Muscle layer of colon (tissue), 2 donors: Measurements from ENCODE around the gene HERC4.
"Not testable (repeated sequence)": the region's sequence is repeated elsewhere in the genome, so short reads cannot be mapped to it uniquely, and the experiment has no call there.

ENCODE experiments used
- H3K27ac ChIP-seq: one replicate; pipeline ENCODE4 v1.7.0; 2013; ENCODE audit warnings: low read depth, mild to moderate bottlenecking, low read length, moderate library complexity
- H3K27me3 ChIP-seq, 2 donors: one replicate each; pipeline ENCODE4 v1.7.0; 2013; ENCODE audit warnings: low read length in 2 of 2, mild to moderate bottlenecking in 2 of 2; ENCODE audit not compliant: insufficient read depth in 2 of 2, control insufficient read depth in 1 of 2
- H3K36me3 ChIP-seq: one replicate; pipeline ENCODE4 v1.7.0; 2013; ENCODE audit warnings: mild to moderate bottlenecking, low read length; ENCODE audit not compliant: insufficient read depth
- H3K4me1 ChIP-seq: one replicate; pipeline ENCODE4 v1.7.0; 2013; ENCODE audit warnings: mild to moderate bottlenecking, low read length; ENCODE audit not compliant: insufficient read depth
- H3K4me3 ChIP-seq, 2 donors: one replicate each; pipeline ENCODE4 v1.7.0; 2013; ENCODE audit warnings: low read length in 2 of 2, low read depth in 1 of 2, mild to moderate bottlenecking in 1 of 2, moderate library complexity in 1 of 2
- H3K9ac ChIP-seq: one replicate; pipeline ENCODE4 v1.7.0; 2013; ENCODE audit warnings: low read length
- H3K9me3 ChIP-seq: one replicate; pipeline ENCODE4 v1.7.0; 2013; ENCODE audit warnings: mild to moderate bottlenecking, low read length
- donor health status: abdominal sarcoma.
- donor health status: Adenocarcinoma of cecum.

Gene HERC4

DNA sequence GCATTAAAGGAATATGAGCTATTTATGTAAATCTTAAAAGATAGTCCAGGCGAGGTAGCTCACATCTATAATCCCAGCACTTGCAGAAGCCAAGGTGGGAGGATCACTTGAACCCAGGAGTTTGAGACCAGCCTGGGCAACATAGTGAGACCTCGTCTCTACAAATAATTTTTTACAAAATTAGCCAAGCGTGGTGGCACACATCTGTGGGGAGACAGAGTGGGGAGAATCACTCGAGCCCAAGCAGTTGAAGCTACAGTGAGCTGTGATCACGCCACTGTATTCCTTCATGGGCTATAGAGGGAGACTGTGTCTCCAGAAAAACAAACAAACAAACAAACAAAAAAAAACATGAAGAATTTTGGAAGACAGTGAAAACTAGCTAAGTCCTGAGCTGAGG is 28.4 kb downstream of the HERC4 start:
- H3K27ac ChIP-seq, result no peak overlapping the region
- no peak overlapping the region for H3K4me3 ChIP-seq
- no peak overlapping the region for H3K9ac ChIP-seq
- no peaks in the 10 kb centered on the region for H3K36me3 ChIP-seq
- no peaks in the 10 kb centered on the region for H3K9me3 ChIP-seq
- H3K4me1 ChIP-seq, result no peaks in the 10 kb centered on the region
- no peaks in the 10 kb centered on the region for H3K27me3 ChIP-seq

DNA sequence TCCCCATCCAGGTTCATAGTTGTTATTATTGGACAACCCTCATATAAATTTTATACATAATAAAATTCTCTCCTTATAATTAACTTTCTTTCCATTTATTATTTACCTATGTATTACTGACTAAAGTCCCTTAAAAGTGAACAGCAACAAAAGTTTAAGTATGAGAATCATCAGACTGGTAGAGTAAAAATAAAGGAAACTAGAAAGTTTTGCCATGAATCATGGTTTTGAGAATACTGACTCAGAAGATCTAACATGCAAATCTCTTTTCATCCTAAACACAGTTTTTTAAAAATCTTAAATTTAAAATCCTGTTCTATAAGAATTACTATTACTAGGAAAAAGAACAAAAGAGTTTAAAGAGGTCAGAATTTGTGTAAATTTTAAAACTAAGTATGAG is 32.1 kb downstream of the HERC4 start:
- Histone ChIP-seq H3K36me3 (peaks cover 1% of the 10 kb centered on the region), H3K9me3 (no peaks in the 10 kb centered on the region), H3K4me3 (no peak overlapping the region), H3K27ac (no peak overlapping the region), H3K27me3 (no peaks in the 10 kb centered on the region), H3K4me1 (no peaks in the 10 kb centered on the region), H3K9ac (no peak overlapping the region)

- Histone ChIP-seq H3K4me1 (no peaks in the 10 kb centered on the region), H3K27ac (no peak overlapping the region), H3K4me3 (no peak overlapping the region), H3K36me3 (peaks cover 7% of the 10 kb centered on the region), H3K9ac (no peak overlapping the region), H3K9me3 (no peaks in the 10 kb centered on the region), H3K27me3 (no peaks in the 10 kb centered on the region)
Measured at GRCh38 chr10:68032113-68032512, 43.0 kb downstream of the HERC4 start.

- Histone ChIP-seq H3K4me1 (no peaks in the 10 kb centered on the region), H3K9me3 (no peaks in the 10 kb centered on the region), H3K4me3 (no peak overlapping the region), H3K27ac (no peak overlapping the region), H3K27me3 (no peaks in the 10 kb centered on the region), H3K36me3 (peaks cover 3% of the 10 kb centered on the region), H3K9ac (no peak overlapping the region)
Measured at GRCh38 chr10:68027429-68027828, 47.7 kb downstream of the HERC4 start.

- no peak overlapping the region for H3K9ac ChIP-seq
- no peak overlapping the region for H3K4me3 ChIP-seq
- H3K27me3 ChIP-seq, result no peaks in the 10 kb centered on the region
- no peak overlapping the region for H3K27ac ChIP-seq
- H3K4me1 ChIP-seq, result no peaks in the 10 kb centered on the region
- peaks cover 14% of the 10 kb centered on the region for H3K36me3 ChIP-seq
- H3K9me3 ChIP-seq, result peaks cover 4% of the 10 kb centered on the region
Measured at GRCh38 chr10:68023292-68023691, 51.8 kb downstream of the HERC4 start.

- H3K9ac ChIP-seq, H3K4me3 ChIP-seq, H3K27ac ChIP-seq, H3K4me1 ChIP-seq, H3K27me3 ChIP-seq, H3K9me3 ChIP-seq: not testable (repeated sequence)
- peaks cover 14% of the 10 kb centered on the region for H3K36me3 ChIP-seq
Measured at GRCh38 chr10:68022324-68022723, 52.8 kb downstream of the HERC4 start.

DNA sequence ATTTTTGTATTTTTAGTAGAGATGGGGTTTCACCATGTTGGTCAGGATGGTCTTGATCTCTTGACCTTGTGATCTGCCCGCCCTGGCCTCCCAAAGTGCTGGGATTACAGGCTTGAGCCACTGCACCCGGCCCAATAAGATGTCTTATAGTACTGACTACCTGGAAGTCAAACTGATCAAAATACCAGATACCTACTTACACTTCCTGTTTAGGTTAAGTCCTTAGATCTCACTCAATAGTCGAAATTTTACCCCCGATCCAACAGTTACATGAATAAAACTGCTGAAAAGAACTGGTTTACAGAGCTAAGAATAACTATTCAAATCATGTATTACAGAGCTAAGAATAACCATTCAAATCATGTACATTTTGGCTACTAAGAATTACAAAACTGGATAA is 58.6 kb downstream of the HERC4 start:
- not testable (repeated sequence) for H3K4me3 ChIP-seq, H3K9me3 ChIP-seq, H3K27ac ChIP-seq, H3K4me1 ChIP-seq, H3K9ac ChIP-seq, H3K27me3 ChIP-seq
- peaks cover 29% of the 10 kb centered on the region for H3K36me3 ChIP-seq

DNA sequence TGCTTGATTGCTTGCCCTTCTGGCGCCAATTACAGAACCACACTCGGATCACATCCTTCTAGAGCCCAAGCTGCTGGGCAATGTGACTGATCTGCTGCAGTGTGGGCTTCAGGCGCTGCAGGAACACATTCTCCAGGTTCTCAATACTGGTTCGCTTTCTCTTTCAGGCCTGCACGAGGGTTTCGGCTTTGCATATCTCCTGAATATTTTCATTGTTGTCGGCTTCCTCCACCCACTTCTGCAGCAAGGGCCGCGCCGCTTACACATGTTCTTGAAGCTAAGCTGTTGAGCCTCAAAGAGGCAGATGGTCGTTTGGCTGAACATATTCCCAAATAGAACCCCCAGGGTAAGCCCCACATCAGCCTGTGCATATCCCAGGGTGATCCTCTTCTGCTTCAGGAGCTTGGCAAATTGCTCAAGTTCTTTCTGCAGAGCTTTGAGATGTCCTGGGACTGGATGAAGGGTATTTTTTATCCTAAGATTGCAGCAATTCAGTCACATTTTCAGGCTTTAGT is 64.6 kb downstream of the HERC4 start:
- no peaks in the 10 kb centered on the region for H3K4me1 ChIP-seq
- no peaks in the 10 kb centered on the region for H3K27me3 ChIP-seq
- H3K27ac ChIP-seq, result no peak overlapping the region
- peaks cover 24% of the 10 kb centered on the region for H3K36me3 ChIP-seq
- H3K9ac ChIP-seq, result no peak overlapping the region
- H3K9me3 ChIP-seq, result no peaks in the 10 kb centered on the region
- H3K4me3 ChIP-seq, result no peak overlapping the region

DNA sequence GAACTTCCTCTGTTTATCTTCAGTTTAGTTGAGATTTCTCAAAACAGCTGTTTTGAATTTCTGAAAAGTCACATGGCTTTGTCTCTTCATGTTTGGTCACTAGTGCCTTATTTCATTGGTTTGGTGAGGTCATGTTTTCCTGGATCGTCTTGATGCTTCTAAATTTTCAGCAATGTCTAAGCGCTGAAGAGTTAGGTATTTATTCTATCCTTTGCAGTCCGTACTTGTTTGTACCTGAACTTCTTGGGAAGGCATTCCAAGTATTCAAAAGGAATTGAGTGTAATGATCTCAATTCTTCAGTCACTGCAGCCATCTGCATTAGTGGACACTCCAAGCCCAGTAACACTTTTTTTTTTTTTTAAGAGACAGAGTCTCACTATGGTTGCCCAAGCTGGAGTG is 67.7 kb downstream of the HERC4 start:
- H3K27me3 ChIP-seq, result no peaks in the 10 kb centered on the region
- H3K9ac ChIP-seq, result no peak overlapping the region
- peaks cover 32% of the 10 kb centered on the region for H3K36me3 ChIP-seq
- no peak overlapping the region for H3K4me3 ChIP-seq
- no peak overlapping the region for H3K27ac ChIP-seq
- no peaks in the 10 kb centered on the region for H3K4me1 ChIP-seq
- H3K9me3 ChIP-seq, result no peaks in the 10 kb centered on the region

DNA sequence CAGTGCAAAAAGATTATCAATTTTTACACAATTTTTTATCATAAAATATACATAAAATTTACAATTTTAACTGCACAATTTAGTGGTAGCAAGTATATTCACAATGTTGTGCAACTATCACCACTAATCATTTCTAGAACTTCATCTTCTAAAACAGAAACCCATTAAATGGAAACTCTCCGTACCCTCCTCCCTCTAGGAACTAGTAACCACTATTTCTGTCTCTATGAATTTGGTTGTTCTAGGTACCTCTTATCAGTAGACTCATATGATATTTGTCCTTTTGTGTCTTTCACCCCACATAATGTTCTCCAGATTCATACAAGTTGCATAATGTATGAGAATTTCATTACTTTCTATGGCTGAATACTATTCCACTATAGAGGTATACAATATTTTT is 73.5 kb downstream of the HERC4 start:
- no peak overlapping the region for H3K4me3 ChIP-seq
- H3K27me3 ChIP-seq, result no peaks in the 10 kb centered on the region
- H3K27ac ChIP-seq, result no peak overlapping the region
- no peaks in the 10 kb centered on the region for H3K4me1 ChIP-seq
- H3K9ac ChIP-seq, result no peak overlapping the region
- H3K36me3 ChIP-seq, result peaks cover 23% of the 10 kb centered on the region
- H3K9me3 ChIP-seq, result no peaks in the 10 kb centered on the region

DNA sequence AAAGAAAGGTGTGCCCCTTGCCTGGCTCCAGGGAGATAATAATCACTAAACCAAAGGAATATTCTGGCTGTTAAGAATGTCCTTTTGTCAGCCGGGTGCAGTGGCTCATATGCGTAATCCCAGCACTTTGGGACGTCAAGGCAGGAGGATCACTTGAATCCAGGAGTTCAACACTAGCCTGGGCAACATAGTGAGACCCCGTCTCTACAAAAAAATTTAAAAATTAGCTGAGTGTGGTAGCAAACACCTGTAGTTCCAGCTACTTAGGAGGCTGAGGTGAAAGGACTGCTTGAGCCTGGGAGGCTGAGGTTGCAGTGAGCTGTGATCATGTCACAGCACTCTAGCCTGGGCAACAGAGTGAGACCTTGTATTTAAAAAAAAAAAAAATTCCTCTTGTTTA is 74.1 kb downstream of the HERC4 start:
- H3K4me1 ChIP-seq, result no peaks in the 10 kb centered on the region
- H3K9me3 ChIP-seq, result no peaks in the 10 kb centered on the region
- H3K4me3 ChIP-seq, result no peak overlapping the region
- H3K27me3 ChIP-seq, result no peaks in the 10 kb centered on the region
- no peak overlapping the region for H3K27ac ChIP-seq
- H3K9ac ChIP-seq, result no peak overlapping the region
- peaks cover 23% of the 10 kb centered on the region for H3K36me3 ChIP-seq

- Histone ChIP-seq H3K27me3 (no peaks in the 10 kb centered on the region), H3K9me3 (no peaks in the 10 kb centered on the region), H3K4me1 (no peaks in the 10 kb centered on the region), H3K9ac (no peak overlapping the region), H3K4me3 (no peak overlapping the region), H3K36me3 (peaks cover 36% of the 10 kb centered on the region), H3K27ac (no peak overlapping the region)
Measured at GRCh38 chr10:67990093-67990492, 85.0 kb downstream of the HERC4 start.
